SK-N-SH (cell line): ENCODE measurements around the gene METTL21C.

Experiments
- CTCF ChIP-seq: fragments of 200-600 bp; sonication (generic); IDR thresholded peaks from 2 replicates; pipeline ENCODE4 v1.6.1; 2017; ENCODE audit warnings: antibody characterized with exemption, mild to moderate bottlenecking, moderate library complexity
- ELF1 ChIP-seq: IDR thresholded peaks from 2 replicates; pipeline ENCODE4 v1.4.0; 2012
- EP300 ChIP-seq, 2 experiments: IDR thresholded peaks; 2 replicates each; pipeline versions ENCODE4 v1.4.0 to v1.6.1; 2012; ENCODE audit warnings: borderline replicate concordance in 1 of 2, low read depth in 1 of 2, low read length in 1 of 2
- FOSL2 ChIP-seq: IDR thresholded peaks from 2 replicates; pipeline ENCODE4 v1.4.0; 2012; ENCODE audit warnings: low read depth, mild to moderate bottlenecking, moderate library complexity, borderline replicate concordance
- JUND ChIP-seq: IDR thresholded peaks from 2 replicates; pipeline ENCODE4 v1.4.0; 2012
- MAX ChIP-seq: IDR thresholded peaks from 2 replicates; pipeline ENCODE4 v1.4.0; 2012; ENCODE audit warnings: low read depth
- MXI1 ChIP-seq: IDR thresholded peaks from 2 replicates; pipeline ENCODE4 v1.6.1; 2012; ENCODE audit warnings: mild to moderate bottlenecking, low read depth, low read length, improper control_type of control experiment
- NRF1 ChIP-seq: IDR thresholded peaks from 2 replicates; pipeline ENCODE4 v1.6.1; 2012; ENCODE audit warnings: low read depth, mild to moderate bottlenecking, low read length
- RAD21 ChIP-seq: IDR thresholded peaks from 2 replicates; pipeline ENCODE4 v1.6.1; 2012; ENCODE audit warnings: mild to moderate bottlenecking, low read length
- REST ChIP-seq: IDR thresholded peaks from 2 replicates; pipeline ENCODE4 v1.6.1; 2012; ENCODE audit warnings: mild to moderate bottlenecking, low read depth, low read length, moderate library complexity
- YY1 ChIP-seq: IDR thresholded peaks from 2 replicates; pipeline ENCODE4 v1.4.0; 2012; ENCODE audit warnings: low read depth, mild to moderate bottlenecking

DNA sequence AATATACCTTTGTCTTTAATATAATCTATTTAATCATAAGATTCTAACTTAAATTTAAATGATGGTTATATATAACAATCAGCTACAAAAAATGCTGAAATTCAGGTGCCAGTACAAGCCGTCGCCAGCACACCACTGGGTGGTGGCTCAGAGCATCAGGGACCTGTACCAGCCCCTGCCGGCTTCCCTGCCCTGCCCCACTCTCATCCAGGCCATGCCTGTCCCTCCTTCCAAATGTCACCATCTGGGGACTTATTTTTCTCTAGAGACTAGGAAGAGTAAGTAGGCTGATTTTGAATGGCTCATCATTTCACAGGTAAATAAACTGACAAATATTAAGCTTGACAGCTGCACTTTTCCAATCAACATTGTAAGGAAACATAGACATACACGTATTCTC, 1.6 kb downstream of the METTL21C start:
- TF ChIP-seq CTCF (no peak), EP300 (IDR thresholded peaks at IDR 0.05; ENCODE audit: borderline replicate concordance in 1 of 2, low read depth in 1 of 2, low read length in 1 of 2) (no peak), YY1 (no peak), MAX (no peak), NRF1 (no peak), ELF1 (no peak), RAD21 (no peak), JUND (no peak), REST (no peak), FOSL2 (no peak), MXI1 (no peak)
